ENCODE data around the gene NPRL2.

Gene NPRL2

DNA sequence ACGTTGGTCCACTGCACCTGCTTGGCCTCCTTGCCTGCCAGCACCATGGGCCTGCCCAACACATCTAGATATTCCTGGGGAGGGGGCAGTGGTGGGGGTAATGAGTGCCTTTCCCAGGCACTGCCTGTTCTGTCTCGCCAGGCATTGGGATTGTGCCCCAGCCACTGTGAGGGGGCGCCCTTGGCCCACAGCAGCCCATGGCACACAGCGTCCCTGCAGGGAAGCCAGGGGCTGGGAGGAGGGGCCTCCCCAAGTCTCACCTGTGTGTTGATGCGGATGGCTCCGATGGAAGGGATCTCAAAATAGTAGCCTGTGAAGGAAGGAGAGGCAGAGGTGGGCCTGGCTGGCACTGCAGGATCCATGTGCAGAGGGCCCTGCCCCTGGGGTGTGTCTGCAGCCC lies 27.4 kb upstream of the NPRL2 start:
- TF ChIP-seq SIN3A (IDR thresholded peaks at IDR 0.05; ENCODE audit: borderline replicate concordance, insufficient read depth, low read length) (no peak), TAF1 (IDR thresholded peaks at IDR 0.05; ENCODE audit: borderline replicate concordance, insufficient read depth, low read length) (no peak), POLR2AphosphoS5 (IDR thresholded peaks at IDR 0.05; ENCODE audit: low read depth, low read length) (no peak), FOXP2 (optimal IDR thresholded peaks at IDR 0.05; ENCODE audit: borderline replicate concordance, extremely low read depth, extremely low read length, insufficient read depth) (no peak)
- TF ChIP-seq, protein P1, sequence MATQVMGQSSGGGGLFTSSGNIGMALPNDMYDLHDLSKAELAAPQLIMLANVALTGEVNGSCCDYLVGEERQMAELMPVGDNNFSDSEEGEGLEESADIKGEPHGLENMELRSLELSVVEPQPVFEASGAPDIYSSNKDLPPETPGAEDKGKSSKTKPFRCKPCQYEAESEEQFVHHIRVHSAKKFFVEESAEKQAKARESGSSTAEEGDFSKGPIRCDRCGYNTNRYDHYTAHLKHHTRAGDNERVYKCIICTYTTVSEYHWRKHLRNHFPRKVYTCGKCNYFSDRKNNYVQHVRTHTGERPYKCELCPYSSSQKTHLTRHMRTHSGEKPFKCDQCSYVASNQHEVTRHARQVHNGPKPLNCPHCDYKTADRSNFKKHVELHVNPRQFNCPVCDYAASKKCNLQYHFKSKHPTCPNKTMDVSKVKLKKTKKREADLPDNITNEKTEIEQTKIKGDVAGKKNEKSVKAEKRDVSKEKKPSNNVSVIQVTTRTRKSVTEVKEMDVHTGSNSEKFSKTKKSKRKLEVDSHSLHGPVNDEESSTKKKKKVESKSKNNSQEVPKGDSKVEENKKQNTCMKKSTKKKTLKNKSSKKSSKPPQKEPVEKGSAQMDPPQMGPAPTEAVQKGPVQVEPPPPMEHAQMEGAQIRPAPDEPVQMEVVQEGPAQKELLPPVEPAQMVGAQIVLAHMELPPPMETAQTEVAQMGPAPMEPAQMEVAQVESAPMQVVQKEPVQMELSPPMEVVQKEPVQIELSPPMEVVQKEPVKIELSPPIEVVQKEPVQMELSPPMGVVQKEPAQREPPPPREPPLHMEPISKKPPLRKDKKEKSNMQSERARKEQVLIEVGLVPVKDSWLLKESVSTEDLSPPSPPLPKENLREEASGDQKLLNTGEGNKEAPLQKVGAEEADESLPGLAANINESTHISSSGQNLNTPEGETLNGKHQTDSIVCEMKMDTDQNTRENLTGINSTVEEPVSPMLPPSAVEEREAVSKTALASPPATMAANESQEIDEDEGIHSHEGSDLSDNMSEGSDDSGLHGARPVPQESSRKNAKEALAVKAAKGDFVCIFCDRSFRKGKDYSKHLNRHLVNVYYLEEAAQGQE (IDR thresholded peaks at IDR 0.05; ENCODE audit: insufficient read depth in 1 of 2, low read depth in 2 of 2, low read length in 2 of 2): no peak

DNA sequence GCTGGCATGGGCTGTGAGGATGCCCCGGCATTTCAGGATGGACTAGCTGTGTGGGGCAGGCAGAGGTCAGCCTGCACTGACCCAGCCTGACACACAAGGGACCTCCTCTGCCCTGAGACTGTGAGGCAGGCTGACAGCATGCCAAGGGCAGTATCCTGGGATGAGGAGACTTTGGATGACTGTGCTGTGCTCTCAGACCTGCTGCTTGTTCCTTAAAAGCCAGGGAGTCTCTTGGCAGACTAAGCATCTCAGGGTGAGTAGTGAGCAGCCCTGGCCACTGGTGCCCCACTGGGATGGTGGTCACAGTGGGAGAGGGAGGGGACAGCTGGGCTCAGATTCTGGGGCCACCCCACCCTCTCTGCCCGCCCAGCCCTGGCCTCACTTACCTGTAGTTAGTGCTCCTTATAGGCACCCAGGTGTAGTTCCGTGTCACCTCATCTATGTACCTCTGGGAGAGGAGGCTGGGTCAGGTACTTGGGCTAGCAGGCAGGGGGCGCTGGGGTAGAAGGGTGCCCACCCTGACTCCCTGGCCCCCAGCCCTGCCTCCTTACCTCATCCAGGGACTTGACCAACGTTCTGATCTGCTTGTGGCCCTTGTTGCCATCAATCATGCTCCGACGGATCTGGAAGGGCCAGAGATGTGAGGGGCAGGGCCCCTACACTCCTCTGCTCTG lies 24.8 kb upstream of the NPRL2 start:
- TF ChIP-seq FOXP2 (optimal IDR thresholded peaks at IDR 0.05; ENCODE audit: borderline replicate concordance, extremely low read depth, extremely low read length, insufficient read depth) (no peak), TAF1 (IDR thresholded peaks at IDR 0.05; ENCODE audit: borderline replicate concordance, insufficient read depth, low read length) (no peak), POLR2AphosphoS5 (IDR thresholded peaks at IDR 0.05; ENCODE audit: low read depth, low read length) (no peak), SIN3A (IDR thresholded peaks at IDR 0.05; ENCODE audit: borderline replicate concordance, insufficient read depth, low read length) (no peak)
- TF ChIP-seq, protein P1 (IDR thresholded peaks at IDR 0.05; ENCODE audit: insufficient read depth in 1 of 2, low read depth in 2 of 2, low read length in 2 of 2): no peak

DNA sequence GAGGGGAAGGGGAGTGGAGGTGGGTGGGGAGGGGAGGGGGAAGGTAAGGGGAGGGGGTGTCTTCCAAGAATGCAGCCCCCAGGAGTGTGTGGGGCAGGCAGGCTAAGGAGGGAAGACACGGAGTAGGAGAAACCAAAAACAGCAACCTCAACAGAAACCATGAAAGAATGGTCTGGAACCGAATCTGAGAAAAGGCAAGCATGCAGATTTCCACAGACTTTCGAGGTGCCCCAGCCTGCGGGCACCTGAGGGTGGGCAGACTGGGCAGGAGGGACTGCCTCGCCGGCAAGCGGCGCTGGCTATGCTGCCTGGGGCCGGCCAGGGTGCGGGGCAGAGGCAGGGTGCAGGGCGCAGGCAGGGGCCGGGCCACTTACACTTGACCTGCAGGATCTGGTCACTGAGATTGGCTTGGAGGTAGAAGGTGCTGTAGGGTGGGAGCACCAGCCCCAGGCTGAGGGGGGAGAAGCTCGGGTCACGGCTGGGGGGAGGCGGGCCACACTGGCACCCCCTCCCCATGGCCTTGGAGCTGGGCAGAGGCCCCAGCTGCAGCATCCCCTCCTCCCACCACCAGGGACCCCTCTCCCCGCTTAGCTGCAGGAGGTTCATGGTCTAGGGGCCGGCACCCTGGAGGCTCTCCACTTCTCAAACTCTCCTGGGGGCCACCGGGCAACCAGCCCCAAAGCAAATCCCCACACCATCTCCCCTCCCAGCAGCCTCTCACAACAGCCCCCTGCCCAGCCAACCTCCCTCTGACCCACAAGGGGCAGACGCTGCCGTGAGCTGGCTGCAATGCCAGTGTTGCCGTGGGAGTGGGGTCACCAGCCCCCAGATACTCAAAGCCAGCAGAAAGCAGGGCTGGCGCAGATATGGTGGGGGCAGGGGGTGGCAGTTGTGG lies 24.0 kb upstream of the NPRL2 start:
- TF ChIP-seq POLR2AphosphoS5 (IDR thresholded peaks at IDR 0.05; ENCODE audit: low read depth, low read length): no peak
- TF ChIP-seq, protein P1 (IDR thresholded peaks at IDR 0.05; ENCODE audit: insufficient read depth in 1 of 2, low read depth in 2 of 2, low read length in 2 of 2): no peak
- TF ChIP-seq SIN3A (IDR thresholded peaks at IDR 0.05; ENCODE audit: borderline replicate concordance, insufficient read depth, low read length): no peak
- TF ChIP-seq TAF1 (IDR thresholded peaks at IDR 0.05; ENCODE audit: borderline replicate concordance, insufficient read depth, low read length): no peak
- TF ChIP-seq FOXP2 (optimal IDR thresholded peaks at IDR 0.05; ENCODE audit: borderline replicate concordance, extremely low read depth, extremely low read length, insufficient read depth): no peak

DNA sequence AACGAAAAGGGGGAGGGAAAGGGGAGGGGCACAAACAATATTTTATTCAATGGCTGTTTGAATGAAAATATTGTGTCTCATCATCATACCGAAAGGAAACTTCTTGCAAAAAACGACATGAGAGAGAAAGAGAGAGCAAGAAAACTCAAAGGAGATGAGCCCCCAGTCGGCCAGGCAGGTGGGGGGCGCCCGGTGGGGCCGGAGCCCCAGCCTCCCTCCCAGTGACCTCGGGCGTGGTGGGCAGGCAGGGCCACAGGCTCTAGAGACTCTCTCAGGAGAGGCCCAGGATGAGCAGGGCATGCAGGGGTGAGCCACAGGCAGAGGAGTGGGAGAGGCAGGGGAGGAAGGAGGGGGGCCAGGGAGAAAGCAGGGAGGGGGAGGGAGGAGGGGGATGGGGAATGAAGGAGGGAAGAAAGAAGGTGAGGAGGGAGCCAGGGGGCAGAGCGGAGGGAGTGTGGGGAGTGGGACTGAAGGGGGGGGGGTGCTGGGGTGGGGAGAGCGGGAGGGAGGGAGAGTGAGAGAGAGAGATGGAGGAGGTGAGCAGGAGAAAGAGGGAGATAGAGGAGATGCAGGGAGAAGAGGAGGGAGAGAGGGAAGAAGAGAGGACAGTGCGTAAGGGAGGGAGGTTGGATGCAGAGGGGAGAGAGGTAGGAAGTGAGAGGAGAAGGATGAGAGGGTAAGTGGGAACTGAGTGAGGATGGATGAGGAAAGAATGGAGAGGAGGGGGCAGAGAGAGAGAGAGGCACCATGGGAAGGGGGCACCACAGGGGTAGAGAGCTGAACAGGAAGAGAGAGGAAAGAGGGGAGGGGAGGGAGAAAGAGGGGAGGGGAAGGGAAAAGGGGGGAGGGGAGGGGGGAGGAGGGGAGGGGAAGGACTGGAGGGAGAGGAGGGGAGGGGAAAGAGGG lies 22.8 kb upstream of the NPRL2 start:
- TF ChIP-seq TAF1 (IDR thresholded peaks at IDR 0.05; ENCODE audit: borderline replicate concordance, insufficient read depth, low read length): no peak
- TF ChIP-seq, protein P1 (IDR thresholded peaks at IDR 0.05; ENCODE audit: insufficient read depth in 1 of 2, low read depth in 2 of 2, low read length in 2 of 2): no peak
- TF ChIP-seq FOXP2 (optimal IDR thresholded peaks at IDR 0.05; ENCODE audit: borderline replicate concordance, extremely low read depth, extremely low read length, insufficient read depth): no peak
- no peak for TF ChIP-seq SIN3A (IDR thresholded peaks at IDR 0.05; ENCODE audit: borderline replicate concordance, insufficient read depth, low read length)
- TF ChIP-seq POLR2AphosphoS5 (IDR thresholded peaks at IDR 0.05; ENCODE audit: low read depth, low read length): no peak

Data from PFSK-1 (cell line).